Choroid plexus epithelial cell (primary cell): ENCODE measurements around the gene FREM2.

Source experiments
- DNase-seq: peaks from one replicate; pipeline ENCODE4 v3.0.0-alpha.2; 2010; ENCODE audit warnings: low read depth
- H3K4me3 ChIP-seq: 2 replicates; pipeline ENCODE4 v1.5.1; 2011; ENCODE audit warnings: low read depth, mild to moderate bottlenecking, control low read depth, low read length, moderate library complexity
- CTCF ChIP-seq: conservative IDR thresholded peaks from 2 replicates; pipeline ENCODE4 v1.5.1; 2011; ENCODE audit warnings: low read depth, mild to moderate bottlenecking, control low read depth, inconsistent platforms, low read length, moderate library complexity

FREM2 gene

GRCh38 chr13:38787550-38787949, 100.7 kb downstream of the FREM2 start:
- no peak overlapping the region for H3K4me3 ChIP-seq
- no peak for DNase-seq
- no peak for TF ChIP-seq CTCF

GRCh38 chr13:38796890-38797289, 110.0 kb downstream of the FREM2 start:
- no peak for TF ChIP-seq CTCF
- DNase-seq, result no peak
- H3K4me3 ChIP-seq, result no peak overlapping the region

GRCh38 chr13:38803531-38803930, 116.7 kb downstream of the FREM2 start:
- TF ChIP-seq CTCF, result no peak
- DNase-seq, result no peak
- H3K4me3 ChIP-seq, result no peak overlapping the region

GRCh38 chr13:38804061-38804460, 117.2 kb downstream of the FREM2 start:
- no peak for TF ChIP-seq CTCF
- no peak overlapping the region for H3K4me3 ChIP-seq
- DNase-seq, result no peak

- H3K4me3 ChIP-seq, result no peak overlapping the region
- TF ChIP-seq CTCF, result no peak
- no peak for DNase-seq
Measured at GRCh38 chr13:38804536-38804935, 117.7 kb downstream of the FREM2 start.

GRCh38 chr13:38814331-38814730, 127.5 kb downstream of the FREM2 start:
- DNase-seq, result no peak
- no peak for TF ChIP-seq CTCF
- H3K4me3 ChIP-seq, result no peak overlapping the region

GRCh38 chr13:38819053-38819452, 132.2 kb downstream of the FREM2 start:
- no peak for TF ChIP-seq CTCF
- peak; percentile 43 for DNase-seq
- no peak overlapping the region for H3K4me3 ChIP-seq
